ENCODE data around the gene PREX1.

DNA sequence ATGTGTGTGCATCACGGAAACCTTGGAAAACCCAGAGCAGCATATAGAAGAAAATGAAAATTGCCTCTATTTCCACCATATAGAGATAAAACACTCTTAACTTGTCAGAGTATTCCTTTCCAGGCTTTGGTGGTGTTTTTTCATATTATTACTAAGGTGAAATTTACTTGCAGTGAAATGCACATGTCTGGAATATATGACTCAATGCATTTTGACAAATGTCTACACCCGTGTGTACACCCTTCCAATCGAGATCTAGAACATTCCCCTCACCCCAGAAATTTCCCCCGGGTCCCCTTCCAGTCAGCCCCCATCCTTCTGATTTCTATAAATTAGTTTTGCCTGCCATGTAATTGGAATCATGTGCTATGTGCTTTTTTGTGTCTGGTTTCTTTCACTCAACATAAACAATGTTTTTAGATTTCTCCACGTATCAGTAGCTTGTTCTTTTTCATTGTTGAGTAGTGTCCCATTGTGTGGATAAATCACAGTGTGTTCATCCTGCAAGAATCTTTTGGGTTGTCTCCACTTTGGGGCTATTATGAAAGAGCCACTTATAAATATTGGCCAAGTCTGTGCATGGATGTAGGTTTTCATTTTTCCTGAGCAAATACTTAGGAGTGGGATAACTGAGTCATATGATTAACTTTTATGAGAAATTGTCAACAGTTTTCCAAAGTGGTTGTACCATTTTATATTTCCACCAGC lies 19.9 kb upstream of the PREX1 start:
- TF ChIP-seq, protein P1, sequence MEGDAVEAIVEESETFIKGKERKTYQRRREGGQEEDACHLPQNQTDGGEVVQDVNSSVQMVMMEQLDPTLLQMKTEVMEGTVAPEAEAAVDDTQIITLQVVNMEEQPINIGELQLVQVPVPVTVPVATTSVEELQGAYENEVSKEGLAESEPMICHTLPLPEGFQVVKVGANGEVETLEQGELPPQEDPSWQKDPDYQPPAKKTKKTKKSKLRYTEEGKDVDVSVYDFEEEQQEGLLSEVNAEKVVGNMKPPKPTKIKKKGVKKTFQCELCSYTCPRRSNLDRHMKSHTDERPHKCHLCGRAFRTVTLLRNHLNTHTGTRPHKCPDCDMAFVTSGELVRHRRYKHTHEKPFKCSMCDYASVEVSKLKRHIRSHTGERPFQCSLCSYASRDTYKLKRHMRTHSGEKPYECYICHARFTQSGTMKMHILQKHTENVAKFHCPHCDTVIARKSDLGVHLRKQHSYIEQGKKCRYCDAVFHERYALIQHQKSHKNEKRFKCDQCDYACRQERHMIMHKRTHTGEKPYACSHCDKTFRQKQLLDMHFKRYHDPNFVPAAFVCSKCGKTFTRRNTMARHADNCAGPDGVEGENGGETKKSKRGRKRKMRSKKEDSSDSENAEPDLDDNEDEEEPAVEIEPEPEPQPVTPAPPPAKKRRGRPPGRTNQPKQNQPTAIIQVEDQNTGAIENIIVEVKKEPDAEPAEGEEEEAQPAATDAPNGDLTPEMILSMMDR (IDR thresholded peaks at IDR 0.05 in 8 of 11, conservative IDR thresholded peaks at IDR 0.05 in 3 of 11): no peak
- TF ChIP-seq POLR2A (IDR thresholded peaks at IDR 0.05): no peak
- no peak for TF ChIP-seq POLR2AphosphoS5 (IDR thresholded peaks at IDR 0.05)

All from spleen (tissue), 7 donors.